Measurements from ENCODE around the gene PLAC8. TPM values are rescaled to one million over a fixed set of nuclear protein-coding genes. Genes with fewer than 3 reads are reported as not detected.
A peak's percentile ranks its signal among the peaks of the same experiment; 100 is the strongest.
"Not testable (repeated sequence)": the region's sequence is repeated elsewhere in the genome, so short reads cannot be mapped to it uniquely, and the experiment has no call there.

The PLAC8 gene
- total and polyA plus RNA-seq, 3 experiments from 2014 or later: 17.8 to 550 (median 19.7) TPM

DNA sequence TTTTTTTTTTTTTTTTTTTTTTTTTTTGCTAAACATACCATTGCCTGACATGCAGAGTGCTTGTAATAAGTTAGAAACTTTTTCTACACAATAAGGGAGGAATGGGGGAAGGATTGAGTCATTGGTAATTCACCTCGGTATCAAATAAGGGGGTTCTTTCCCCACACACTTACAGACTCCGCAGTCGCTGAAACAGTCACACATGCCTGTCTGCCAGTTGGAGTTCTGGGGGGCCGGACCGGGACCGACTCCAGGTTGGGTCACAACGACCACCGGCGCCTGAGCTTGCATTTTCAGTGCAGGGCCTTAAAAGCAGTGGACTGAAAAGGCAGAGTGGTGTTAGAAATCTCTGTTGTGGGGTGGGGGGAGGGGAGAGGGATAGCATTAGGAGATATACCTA lies 6.9 kb downstream of the PLAC8 start:
- peak overlapping the region; percentile 32 for H3K4me3 ChIP-seq (ENCODE audit: low read length)
- no peak overlapping the region for H3K27ac ChIP-seq (ENCODE audit: low read depth, low read length)
- H3K36me3 Mint-ChIP-seq: peaks cover 6 to 57% (median 17%) of the 10 kb centered on the region in 3 donors

DNA sequence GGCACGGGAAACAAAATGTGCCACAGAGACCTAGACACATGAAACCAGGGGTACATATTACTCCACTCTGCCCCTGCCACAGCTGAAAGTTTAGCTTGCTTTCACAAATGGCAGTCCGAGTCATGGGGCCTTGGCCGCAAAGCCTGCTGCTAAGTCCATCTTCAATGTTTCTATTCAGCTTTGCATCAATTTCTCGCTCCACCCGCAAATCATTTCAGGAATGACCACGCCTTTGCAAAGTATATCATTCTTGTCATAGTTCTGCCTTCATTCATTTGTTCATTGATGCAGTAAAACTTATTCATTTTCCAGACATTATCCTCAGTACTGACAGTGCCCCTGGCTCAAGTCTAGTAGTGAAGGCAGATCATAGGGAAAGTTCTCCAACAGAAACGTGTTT lies 9.5 kb downstream of the PLAC8 start:
- Histone ChIP-seq H3K9me3 (ENCODE audit: low read length) (no peaks in the 10 kb centered on the region), H3K4me3 (ENCODE audit: low read length) (no peak overlapping the region), H3K27ac (ENCODE audit: low read depth, low read length) (no peak overlapping the region), H3K27me3 (ENCODE audit: insufficient read depth, low read length, poor library complexity, severe bottlenecking) (no peaks in the 10 kb centered on the region), H3K36me3 (ENCODE audit: insufficient read depth, low read length) (peaks cover 39% of the 10 kb centered on the region), H3K4me1 (ENCODE audit: insufficient read depth, low read length) (peaks cover 40% of the 10 kb centered on the region)
- peaks cover 0 to 6% of the 10 kb centered on the region in 2 donors for H3K27me3 Mint-ChIP-seq
- DNase-seq: no peak
- H3K4me1 Mint-ChIP-seq: peaks cover 55 to 78% (median 72%) of the 10 kb centered on the region in 3 donors
- POLR2A ChIA-PET: interaction anchor here (1.0 kb wide), 1 partner anchor 21 kb away, joined by 3 read pairs; no protein-coding TSS in a partner anchor
- peaks cover 14 to 68% (median 31%) of the 10 kb centered on the region in 3 donors for H3K36me3 Mint-ChIP-seq
- H3K27ac Mint-ChIP-seq: peak overlapping the region; percentile 4 to 96 (median 57)
- no peaks in the 10 kb centered on the region for H3K9me3 Mint-ChIP-seq
- CTCF ChIA-PET: interaction anchor here (1.0 kb wide), 1 partner anchor 155 kb away, joined by 5 read pairs; no protein-coding TSS in a partner anchor
- H3K4me3 Mint-ChIP-seq: peak overlapping the region in 3 of 7 donors; percentile 19 to 59 (median 52)

More for the DNA sequence above, 6.9 kb downstream of the PLAC8 start:
- DNase-seq: peak in 3 of 5 donors; percentile 7 to 34 (median 19)
- POLR2A ChIA-PET: interaction anchor here (0.6 to 1.2 kb wide), 3 partner anchors 111 to 1382 kb away, joined by 4 to 5 read pairs (median 4); no protein-coding TSS in a partner anchor
- H3K27me3 ChIP-seq (ENCODE audit: insufficient read depth, low read length, poor library complexity, severe bottlenecking): no peaks in the 10 kb centered on the region
- Mint-ChIP-seq H3K27me3 (peaks cover 0 to 6% of the 10 kb centered on the region in 2 donors), H3K4me3 (peak overlapping the region; percentile 47 to 97 (median 66)), H3K9me3 (no peaks in the 10 kb centered on the region), H3K27ac (peak overlapping the region in 5 of 8 donors; percentile 9 to 92 (median 79)), H3K4me1 (peaks cover 47 to 76% (median 71%) of the 10 kb centered on the region in 3 donors)
- H3K4me1 ChIP-seq (ENCODE audit: insufficient read depth, low read length): peaks cover 46% of the 10 kb centered on the region
- H3K36me3 ChIP-seq (ENCODE audit: insufficient read depth, low read length): peaks cover 24% of the 10 kb centered on the region
- CTCF ChIA-PET: interaction anchor here (0.8 to 1.6 kb wide), 3 partner anchors 33 to 110 kb away, joined by 3 to 4 read pairs (median 3); no protein-coding TSS in a partner anchor
- H3K9me3 ChIP-seq (ENCODE audit: low read length): no peaks in the 10 kb centered on the region

DNA sequence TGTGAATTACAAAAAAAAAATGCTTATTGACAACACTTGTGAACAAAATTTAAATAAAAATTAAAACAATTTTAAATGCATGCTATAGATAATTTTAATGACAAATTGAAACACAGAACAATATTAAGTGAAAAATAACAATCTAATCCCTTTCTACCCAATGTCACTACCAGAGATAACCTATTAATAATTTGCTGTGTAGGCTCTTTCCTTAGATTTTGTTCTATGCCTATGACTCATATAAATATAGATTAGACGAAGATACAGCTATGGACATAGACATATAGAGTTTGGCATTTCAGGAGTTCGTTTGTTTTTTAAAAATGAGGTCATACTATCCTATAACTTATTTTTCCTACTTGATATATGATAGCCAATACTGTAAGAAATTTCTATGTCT lies 18.1 kb downstream of the PLAC8 start:
- ChIA-PET POLR2A (interaction anchor here (1.2 kb wide), 1 partner anchor 14 kb away, joined by 3 read pairs; no protein-coding TSS in a partner anchor), CTCF (interaction anchor here (1.1 to 1.9 kb wide), 5 partner anchors 12 to 155 kb away, joined by 3 to 10 read pairs (median 4); no protein-coding TSS in a partner anchor)
- Mint-ChIP-seq H3K36me3 (peaks cover 38 to 88% (median 38%) of the 10 kb centered on the region in 3 donors), H3K4me3 (peak overlapping the region in 2 of 7 donors; percentile 28 to 48), H3K9me3 (no peaks in the 10 kb centered on the region), H3K27me3 (no peaks in the 10 kb centered on the region), H3K4me1 (peaks cover 59 to 70% (median 61%) of the 10 kb centered on the region in 3 donors), H3K27ac (peak overlapping the region in 3 of 8 donors; percentile 34 to 69 (median 36))
- DNase-seq: no peak
- Histone ChIP-seq H3K4me1 (ENCODE audit: insufficient read depth, low read length) (peaks cover 21% of the 10 kb centered on the region), H3K27me3 (ENCODE audit: insufficient read depth, low read length, poor library complexity, severe bottlenecking) (no peaks in the 10 kb centered on the region), H3K4me3 (ENCODE audit: low read length) (no peak overlapping the region), H3K27ac (ENCODE audit: low read depth, low read length) (no peak overlapping the region), H3K36me3 (ENCODE audit: insufficient read depth, low read length) (peaks cover 81% of the 10 kb centered on the region), H3K9me3 (ENCODE audit: low read length) (no peaks in the 10 kb centered on the region)

DNA sequence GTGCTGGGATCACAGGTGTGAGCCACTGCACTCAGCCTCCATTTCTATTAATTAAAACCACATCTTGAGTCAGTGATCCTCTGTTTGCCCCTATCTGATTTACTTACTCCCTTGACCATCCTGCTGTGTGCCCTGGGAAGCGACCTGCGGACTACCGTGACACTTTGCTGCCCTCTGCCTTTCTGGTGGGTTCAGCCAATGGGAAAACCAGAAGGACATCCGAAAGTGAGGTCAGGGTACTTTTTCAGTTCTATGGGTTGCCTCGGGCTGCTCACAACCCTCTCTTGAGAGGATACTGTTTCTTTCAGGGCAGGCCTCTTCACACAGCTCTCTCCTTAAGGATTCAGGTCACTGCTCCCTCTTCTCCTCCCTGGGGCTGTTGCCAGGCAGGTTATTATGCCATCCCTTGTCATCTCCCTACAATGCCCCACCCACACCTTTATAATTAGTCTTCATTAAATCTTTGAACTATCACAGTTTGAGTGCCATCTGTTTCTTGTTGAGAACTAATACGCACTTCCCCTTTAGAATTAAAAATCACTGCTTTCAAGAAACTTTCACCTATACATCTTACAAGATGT lies 21.4 kb downstream of the PLAC8 start:
- Histone ChIP-seq H3K4me3 (ENCODE audit: low read length) (no peak overlapping the region), H3K36me3 (ENCODE audit: insufficient read depth, low read length) (peaks cover 71% of the 10 kb centered on the region), H3K27me3 (ENCODE audit: insufficient read depth, low read length, poor library complexity, severe bottlenecking) (no peaks in the 10 kb centered on the region), H3K27ac (ENCODE audit: low read depth, low read length) (no peak overlapping the region), H3K9me3 (ENCODE audit: low read length) (no peaks in the 10 kb centered on the region), H3K4me1 (ENCODE audit: insufficient read depth, low read length) (peaks cover 15% of the 10 kb centered on the region)
- DNase-seq: no peak
- Mint-ChIP-seq H3K27me3 (no peaks in the 10 kb centered on the region), H3K9me3 (no peaks in the 10 kb centered on the region), H3K36me3 (peaks cover 27 to 89% (median 40%) of the 10 kb centered on the region in 3 donors), H3K27ac (peak overlapping the region; percentile 25 to 94 (median 60)), H3K4me1 (peaks cover 46 to 54% (median 53%) of the 10 kb centered on the region in 3 donors), H3K4me3 (no peak overlapping the region)
- ChIA-PET CTCF (interaction anchor here (1.1 to 1.7 kb wide), 3 partner anchors 10 to 20 kb away, joined by 3 to 7 read pairs (median 3); no protein-coding TSS in a partner anchor), POLR2A (interaction anchor here (0.6 to 1.2 kb wide), 3 partner anchors 14 to 167 kb away, joined by 3 to 5 read pairs (median 4); no protein-coding TSS in a partner anchor)

DNA sequence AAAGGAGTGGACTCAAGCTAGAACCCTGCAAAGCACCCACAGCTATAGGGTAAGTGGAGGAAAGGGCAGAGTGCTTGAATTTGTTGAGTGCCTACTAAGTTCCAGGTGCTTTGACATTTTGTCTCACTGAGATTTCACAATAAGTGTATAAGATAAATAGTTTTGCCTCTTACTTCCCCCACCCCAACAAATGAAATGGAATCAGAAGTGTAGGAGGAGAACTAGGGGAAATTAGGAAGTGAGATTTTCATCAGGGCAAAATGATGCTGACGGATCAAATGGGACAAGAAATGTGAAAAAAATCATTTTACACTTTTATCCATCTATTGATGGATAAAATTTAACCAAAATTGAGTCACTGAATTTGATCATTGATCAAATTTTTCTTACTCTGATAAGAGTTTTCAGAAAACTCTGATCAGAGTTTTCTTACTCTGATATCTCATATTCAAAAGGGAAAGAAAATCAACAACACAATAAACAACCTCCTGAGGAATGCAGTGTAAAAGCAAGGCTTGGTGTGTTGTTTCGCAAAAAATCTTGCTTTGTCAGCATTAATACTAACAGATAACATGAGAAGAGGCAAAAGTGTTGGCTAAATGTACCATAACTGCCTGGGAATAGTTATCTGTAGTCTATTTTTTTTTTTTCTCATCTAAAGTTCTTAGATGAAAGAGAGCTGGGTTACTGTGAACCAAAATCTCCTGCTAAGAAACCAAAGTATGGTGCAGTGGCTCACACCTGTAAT lies 24.9 kb downstream of the PLAC8 start:
- Histone ChIP-seq H3K4me3 (ENCODE audit: low read length) (no peak overlapping the region), H3K27ac (ENCODE audit: low read depth, low read length) (no peak overlapping the region), H3K36me3 (ENCODE audit: insufficient read depth, low read length) (peaks cover 40% of the 10 kb centered on the region), H3K4me1 (ENCODE audit: insufficient read depth, low read length) (peaks cover 6% of the 10 kb centered on the region), H3K27me3 (ENCODE audit: insufficient read depth, low read length, poor library complexity, severe bottlenecking) (no peaks in the 10 kb centered on the region), H3K9me3 (ENCODE audit: low read length) (no peaks in the 10 kb centered on the region)
- Mint-ChIP-seq H3K27ac (peak overlapping the region in 3 of 8 donors; percentile 4 to 52 (median 20)), H3K36me3 (peaks cover 13 to 79% (median 37%) of the 10 kb centered on the region in 3 donors), H3K4me3 (no peak overlapping the region), H3K27me3 (no peaks in the 10 kb centered on the region), H3K9me3 (no peaks in the 10 kb centered on the region), H3K4me1 (peaks cover 29 to 39% (median 31%) of the 10 kb centered on the region in 3 donors)
- ChIA-PET CTCF (no interaction called here), POLR2A (interaction anchor here (1.4 kb wide), 1 partner anchor 15 kb away, joined by 5 read pairs; no protein-coding TSS in a partner anchor)
- no peak for DNase-seq

DNA sequence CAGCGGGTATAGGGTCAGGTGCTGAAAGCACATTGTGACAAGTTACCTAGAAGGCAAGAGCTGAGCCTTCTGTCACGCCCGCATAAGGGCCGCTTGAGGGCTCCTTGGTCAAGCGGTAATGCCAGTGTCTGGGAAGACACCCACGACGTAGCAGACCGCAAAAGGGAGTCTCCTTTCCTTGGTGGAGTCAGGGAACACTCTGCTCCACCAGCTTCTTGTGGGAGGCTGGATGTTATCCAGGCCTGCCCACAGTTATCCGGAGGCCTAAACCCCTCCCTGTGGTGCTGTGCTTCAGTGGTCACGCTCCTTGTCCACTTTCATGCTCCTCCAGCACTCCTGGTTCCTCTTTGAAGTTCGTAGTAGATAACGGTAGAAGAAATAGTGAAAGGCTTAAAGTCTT lies 29.6 kb downstream of the PLAC8 start:
- Mint-ChIP-seq H3K36me3 (peaks cover 5 to 40% (median 18%) of the 10 kb centered on the region in 3 donors), H3K27ac (peak overlapping the region in 7 of 8 donors; percentile 13 to 86 (median 37))
- CTCF ChIA-PET: interaction anchor here (0.8 to 4.7 kb wide), 15 partner anchors 9 to 195 kb away, joined by 3 to 24 read pairs (median 7); partner anchors contain the start of gene COPS4

DNA sequence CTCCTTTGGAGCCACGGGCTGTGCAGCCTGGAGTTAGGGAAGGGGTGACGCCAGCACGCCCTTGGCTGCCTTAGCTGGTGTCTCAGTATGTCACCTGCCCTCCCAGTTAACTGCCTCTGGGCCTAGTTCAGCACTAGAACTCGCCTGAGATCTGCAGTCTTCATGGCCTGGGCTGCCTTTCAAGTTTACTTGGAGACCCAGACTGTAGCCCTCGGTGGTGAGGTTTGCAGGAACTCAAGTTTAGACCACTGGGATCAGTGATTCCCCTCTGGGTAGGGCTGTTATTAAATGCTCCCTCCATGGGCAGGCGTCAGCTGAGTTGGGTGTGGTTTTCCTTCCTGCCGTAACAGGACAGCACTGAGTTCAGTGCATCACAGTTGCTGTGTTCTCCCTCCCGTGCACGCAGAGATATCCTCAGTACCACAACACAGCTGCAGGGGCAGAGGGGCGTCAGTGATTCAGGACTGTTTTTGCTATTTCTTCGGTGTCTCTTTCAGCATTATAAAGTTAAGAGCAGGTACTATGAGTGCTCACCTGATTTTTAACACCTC lies 30.5 kb downstream of the PLAC8 start:
- peaks cover 36 to 44% (median 40%) of the 10 kb centered on the region in 3 donors for H3K4me1 Mint-ChIP-seq
- CTCF ChIA-PET: interaction anchor here (0.6 to 4.7 kb wide), 19 partner anchors 8 to 198 kb away, joined by 3 to 24 read pairs (median 5); partner anchors contain the start of gene COPS4
- peaks cover 27% of the 10 kb centered on the region for H3K4me1 ChIP-seq (ENCODE audit: insufficient read depth, low read length)
- peak; percentile 26 to 82 (median 64) for DNase-seq
- no peaks in the 10 kb centered on the region for H3K27me3 Mint-ChIP-seq
- POLR2A ChIA-PET: interaction anchor here (0.6 to 2.4 kb wide), 8 partner anchors 8 to 49 kb away, joined by 3 to 9 read pairs (median 6); partner anchors contain the start of gene COPS4
- no peaks in the 10 kb centered on the region for H3K27me3 ChIP-seq (ENCODE audit: insufficient read depth, low read length, poor library complexity, severe bottlenecking)
- H3K36me3 Mint-ChIP-seq: peaks cover 5 to 30% (median 13%) of the 10 kb centered on the region in 3 donors
- H3K4me3 ChIP-seq (ENCODE audit: low read length): peak overlapping the region; percentile 1
- H3K27ac ChIP-seq (ENCODE audit: low read depth, low read length): no peak overlapping the region
- H3K36me3 ChIP-seq (ENCODE audit: insufficient read depth, low read length): peaks cover 3% of the 10 kb centered on the region
- H3K9me3 ChIP-seq (ENCODE audit: low read length): no peaks in the 10 kb centered on the region
- H3K9me3 Mint-ChIP-seq: no peaks in the 10 kb centered on the region
- H3K27ac Mint-ChIP-seq: peak overlapping the region; percentile 82 to 97 (median 90)
- H3K4me3 Mint-ChIP-seq: peak overlapping the region; percentile 17 to 73 (median 57)

More for the DNA sequence above, 29.6 kb downstream of the PLAC8 start:
- H3K27me3 ChIP-seq (ENCODE audit: insufficient read depth, low read length, poor library complexity, severe bottlenecking); DNase-seq; H3K27me3 Mint-ChIP-seq; H3K27ac ChIP-seq (ENCODE audit: low read depth, low read length); H3K9me3 Mint-ChIP-seq; H3K9me3 ChIP-seq (ENCODE audit: low read length); H3K4me3 ChIP-seq (ENCODE audit: low read length): not testable (repeated sequence)
- Histone ChIP-seq H3K36me3 (ENCODE audit: insufficient read depth, low read length) (peaks cover 10% of the 10 kb centered on the region), H3K4me1 (ENCODE audit: insufficient read depth, low read length) (peaks cover 27% of the 10 kb centered on the region)
- Mint-ChIP-seq H3K4me3 (peak overlapping the region in 2 of 7 donors; percentile 36 to 83), H3K4me1 (peaks cover 36 to 45% (median 45%) of the 10 kb centered on the region in 3 donors)
- POLR2A ChIA-PET: interaction anchor here (0.7 to 2.4 kb wide), 3 partner anchors 9 to 21 kb away, joined by 3 to 9 read pairs (median 7); no protein-coding TSS in a partner anchor
